HCT116 (cell line): ENCODE measurements around the gene GOLGA6A. TPM values are rescaled to one million over a fixed set of nuclear protein-coding genes. Genes with fewer than 3 reads are reported as not detected.
A peak's percentile ranks its signal among the peaks of the same experiment; 100 is the strongest.
"Not testable (repeated sequence)": the region's sequence is repeated elsewhere in the genome, so short reads cannot be mapped to it uniquely, and the experiment has no call there.

ENCODE experiments used
- ATAC-seq: fragments of 200-7000 bp; cut with Tn5 transposase; 2 replicates; pipeline ENCODE4 v1.9.1; 2020; ENCODE audit warnings: mild to moderate bottlenecking, moderate library complexity
- BruUV-seq: library from RNA; stranded (reverse); fragments of 400-500 nt; replicated peaks from 2 replicates; lab custom pipeline; 2021; lab: Mats Ljungman, UMichigan
- CTCF ChIA-PET: fragments of 300-600 bp; sonication (Branson Sonifier 250); formaldehyde crosslinking; loops from one replicate; lab custom pipeline; 2021; ENCODE audit warnings: antibody characterized with exemption; lab: Charles Lee
- POLR2A ChIA-PET: fragments of 300-600, 350-600 bp; sonication (Branson Sonifier 250); formaldehyde crosslinking; loops from one replicate; lab custom pipeline; 2021; ENCODE audit warnings: antibody characterized with exemption; lab: Charles Lee
- RAD21 ChIA-PET, 2 experiments: fragments of 300-600 bp; sonication (Branson Sonifier 250); formaldehyde crosslinking; loops; one replicate each; lab custom pipeline; 2023; ENCODE audit warnings: low total read pairs in 2 of 2; ENCODE audit not compliant: uncharacterized antibody in 2 of 2, unreplicated experiment in 2 of 2, low non-redundant PET in 1 of 2; lab: Charles Lee
- DNase-seq: peaks from one replicate; pipeline ENCODE4 v3.0.0-alpha.2; 2010; ENCODE audit warnings: low read depth, low spot score
- H2AFZ ChIP-seq: fragments of 200-600 bp; shearing (Covaris generic), sonication (generic); 2 replicates; pipeline ENCODE4 v1.6.1; 2017; ENCODE audit warnings: low read depth, mixed run types, mixed read lengths, antibody characterized with exemption, low read length; ENCODE audit not compliant: poor library complexity, severe bottlenecking
- H3K27ac ChIP-seq: 2 replicates; pipeline ENCODE4 v1.5.1; 2012; ENCODE audit warnings: low read depth, low read length
- H3K27me3 ChIP-seq: fragments of 200-600 bp; sonication (generic); 2 replicates; pipeline ENCODE4 v1.6.1; 2016; ENCODE audit warnings: mixed run types, low read length, mixed read lengths; ENCODE audit not compliant: insufficient read depth
- H3K36me3 ChIP-seq, 2 experiments: fragments of 200-500 bp in 1 of 2; fragments of 200-600 bp in 1 of 2; sonication (Bioruptor generic) in 1 of 2; sonication (generic) in 1 of 2; 2 replicates each; pipeline versions ENCODE4 v1.5.1 to v1.6.1; 2014 to 2016; ENCODE audit warnings: low read length in 2 of 2, inconsistent platforms in 1 of 2, mixed read lengths in 1 of 2, mixed run types in 1 of 2; ENCODE audit not compliant: insufficient read depth in 2 of 2, control insufficient read depth in 1 of 2
- H3K4me1 ChIP-seq, 2 experiments: fragments of 200-600 bp in 1 of 2; sonication (generic) in 1 of 2; 2 replicates each; pipeline versions ENCODE4 v1.5.1 to v1.6.1; 2012 to 2017; ENCODE audit warnings: low read length in 2 of 2, inconsistent platforms in 1 of 2, mild to moderate bottlenecking in 1 of 2, mixed read lengths in 1 of 2, mixed run types in 1 of 2, moderate library complexity in 1 of 2; ENCODE audit not compliant: insufficient read depth in 2 of 2, control insufficient read depth in 1 of 2
- H3K4me2 ChIP-seq: fragments of 200-600 bp; sonication (generic); 2 replicates; pipeline ENCODE4 v1.6.1; 2017; ENCODE audit warnings: mixed run types, low read length, mixed read lengths
- H3K4me3 ChIP-seq, 2 experiments: fragments of 200-600 bp in 1 of 2; sonication (generic) in 1 of 2; replicated peaks in 1 of 2; 2 replicates each; pipeline ENCODE4 v1.5.1; 2011 to 2016; ENCODE audit warnings: low read length in 2 of 2, control low read depth in 1 of 2, low read depth in 1 of 2, mild to moderate bottlenecking in 1 of 2, mixed read lengths in 1 of 2, mixed run types in 1 of 2
- H3K79me2 ChIP-seq: fragments of 200-600 bp; sonication (generic); 2 replicates; pipeline ENCODE4 v1.6.1; 2017; ENCODE audit warnings: mild to moderate bottlenecking, mixed run types, low read length, moderate library complexity, mixed read lengths; ENCODE audit not compliant: insufficient read depth
- H3K9ac ChIP-seq: fragments of 200-600 bp; sonication (generic); 2 replicates; pipeline ENCODE4 v1.6.1; 2016; ENCODE audit warnings: low read length, mixed read lengths
- H3K9me2 ChIP-seq: fragments of 200-600 bp; sonication (generic), shearing (Covaris generic); 2 replicates; pipeline ENCODE4 v1.6.1; 2017; ENCODE audit warnings: mixed run types, mild to moderate bottlenecking, moderate library complexity; ENCODE audit not compliant: insufficient read depth
- H3K9me3 ChIP-seq, 2 experiments: fragments of 200-500 bp in 1 of 2; fragments of 200-600 bp in 1 of 2; sonication (Bioruptor generic) in 1 of 2; sonication (generic) in 1 of 2; 2 replicates each; pipeline ENCODE4 v1.6.1; 2014 to 2017; ENCODE audit warnings: low read length in 2 of 2, mixed read lengths in 2 of 2, inconsistent platforms in 1 of 2, low read depth in 1 of 2, mild to moderate bottlenecking in 1 of 2, mixed run types in 1 of 2, moderate library complexity in 1 of 2; ENCODE audit not compliant: control insufficient read depth in 1 of 2, insufficient read depth in 1 of 2
- H4K20me1 ChIP-seq: fragments of 200-600 bp; sonication (generic), shearing (Covaris generic); 2 replicates; pipeline ENCODE4 v1.6.1; 2017; ENCODE audit warnings: mixed run types, mild to moderate bottlenecking, moderate library complexity; ENCODE audit not compliant: insufficient read depth
- CTCF ChIP-seq, 3 experiments: fragments of 200-600 bp in 1 of 3; sonication (generic) in 1 of 3; IDR thresholded peaks in 2 of 3; conservative IDR thresholded peaks in 1 of 3; 2 replicates each; pipeline ENCODE4 v1.5.1; 2012 to 2017; ENCODE audit warnings: low read depth in 2 of 3, low read length in 2 of 3, antibody characterized with exemption in 1 of 3, borderline replicate concordance in 1 of 3, control low read depth in 1 of 3, mild to moderate bottlenecking in 1 of 3, mixed read lengths in 1 of 3, mixed run types in 1 of 3, moderate library complexity in 1 of 3; ENCODE audit not compliant: insufficient read depth in 1 of 3
- intact Hi-C: fragments of 100-400 bp; cut with micrococcal nuclease; formaldehyde crosslinking; loops from 2 replicates; pipeline ENCODE4 v1.10.0; 2022
- total RNA-seq: library from RNA; stranded (reverse); gene quantifications from one replicate; pipeline ENCODE4 v1.2.1, GENCODE V29; 2021; ENCODE audit not compliant: unreplicated experiment

The GOLGA6A gene
- total RNA-seq, 1 experiment from 2014 or later = 0.39 TPM

GRCh38 chr15:74072614-74073337 lies 9.6 kb downstream of the GOLGA6A start:
- H3K9ac ChIP-seq, H3K4me3 ChIP-seq, H3K27me3 ChIP-seq, BruUV-seq, H3K79me2 ChIP-seq, H3K9me3 ChIP-seq, RAD21 ChIA-PET, H2AFZ ChIP-seq, intact Hi-C loops, H4K20me1 ChIP-seq: not testable (repeated sequence)
- peak; percentile 18 to 29 (median 21); a peak in 5 of 6 replicates for TF ChIP-seq CTCF (IDR thresholded peaks at IDR 0.05 in 2 of 3, conservative IDR thresholded peaks at IDR 0.05 in 1 of 3; ENCODE audit: borderline replicate concordance in 1 of 3, insufficient read depth in 1 of 3, low read depth in 2 of 3, low read length in 2 of 3)
- TF ChIP-seq, all 23 proteins: peak for 1; not testable (repeated sequence) for 22
- CTCF ChIA-PET, H3K9me2 ChIP-seq, H3K4me1 ChIP-seq, H3K27ac ChIP-seq, H3K4me2 ChIP-seq, POLR2A ChIA-PET, DNase-seq, ATAC-seq, H3K36me3 ChIP-seq: not testable (repeated sequence)

DNA sequence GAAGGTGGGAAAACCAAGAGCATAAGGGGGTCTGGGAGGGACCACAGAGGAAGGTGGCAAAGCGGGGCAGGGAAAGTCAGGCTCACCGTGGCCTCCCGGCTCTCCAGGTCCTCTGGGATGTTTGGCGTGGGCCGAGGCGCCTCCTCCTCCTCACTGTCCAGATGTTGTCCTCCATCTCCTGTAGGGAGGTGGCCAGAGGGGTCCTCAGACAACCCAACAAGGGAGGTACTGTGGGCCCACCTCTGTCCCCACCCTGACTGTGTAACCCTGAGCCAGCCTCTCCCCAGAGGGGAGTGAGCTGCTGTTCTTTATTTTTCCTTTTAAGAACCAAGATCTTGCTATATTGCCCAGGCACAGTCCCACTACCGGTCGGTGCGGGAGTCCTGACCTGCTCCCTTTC lies 10.2 kb downstream of the GOLGA6A start:
- intact Hi-C loops, H3K27me3 ChIP-seq, H3K27ac ChIP-seq, H2AFZ ChIP-seq, DNase-seq, H3K4me2 ChIP-seq, H4K20me1 ChIP-seq, BruUV-seq, H3K9me2 ChIP-seq, CTCF ChIA-PET, RAD21 ChIA-PET, H3K9me3 ChIP-seq, H3K9ac ChIP-seq, H3K79me2 ChIP-seq, H3K4me3 ChIP-seq, POLR2A ChIA-PET, ATAC-seq, H3K36me3 ChIP-seq, H3K4me1 ChIP-seq: not testable (repeated sequence)

DNA sequence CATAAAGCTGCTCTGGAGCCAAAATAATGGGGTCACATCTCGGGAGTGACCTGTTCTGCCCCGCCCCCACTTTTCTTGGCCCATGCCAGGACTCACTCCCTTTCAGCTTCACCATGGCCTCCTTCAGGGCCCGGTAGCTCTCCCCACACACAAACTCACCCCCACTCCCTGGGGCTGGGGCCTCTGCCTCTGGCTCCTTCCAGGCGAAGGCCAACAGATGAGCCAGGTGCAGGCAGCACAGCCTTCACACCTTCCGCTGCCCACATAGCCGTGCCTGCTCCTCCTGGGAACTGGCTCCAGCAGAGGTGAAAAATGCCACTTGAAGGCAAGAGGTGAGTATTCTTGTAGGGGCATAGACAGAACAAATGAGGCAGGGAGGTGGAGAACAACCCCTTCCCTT lies 10.7 kb downstream of the GOLGA6A start:
- intact Hi-C loops, POLR2A ChIA-PET, H3K4me1 ChIP-seq, BruUV-seq, H3K4me2 ChIP-seq, H3K9me2 ChIP-seq, H4K20me1 ChIP-seq, H3K9me3 ChIP-seq, H3K79me2 ChIP-seq, DNase-seq, H3K27me3 ChIP-seq, H2AFZ ChIP-seq, H3K4me3 ChIP-seq, H3K27ac ChIP-seq, H3K36me3 ChIP-seq, RAD21 ChIA-PET, CTCF ChIA-PET, H3K9ac ChIP-seq, ATAC-seq: not testable (repeated sequence)
